K562 treated with DMSO at 1 percent for 4 hours (cell line): ENCODE data around the gene NECTIN1. TPM values are rescaled to one million over a fixed set of nuclear protein-coding genes. Genes with fewer than 3 reads are reported as not detected.

ENCODE experiments used
- total RNA-seq: library from RNA; unstranded; fragments of 300-600 nt; gene quantifications from 2 replicates; pipeline ENCODE4 v1.2.3, GENCODE V29; 2022; ENCODE audit not compliant: insufficient read depth

NECTIN1 gene
- 0.42 TPM in 1 of 2 replicates, not detected in the other for total RNA-seq

GRCh38 chr11:119728651-119729580 is at the start of gene NECTIN1:
Gene NECTIN1, minus strand, starts transcription at chr11:119729200. Its CDS starts 647 bp downstream, at chr11:119728553.

